ENCODE measurements around the gene LRG1. TPM values are rescaled to one million over a fixed set of nuclear protein-coding genes. Genes with fewer than 3 reads are reported as not detected.
"Not testable (repeated sequence)": the region's sequence is repeated elsewhere in the genome, so short reads cannot be mapped to it uniquely, and the experiment has no call there.

The LRG1 gene
- polyA plus RNA-seq, 12 donors: 0.21 to 0.91 (median 0.57) TPM; not detected in 2

GRCh38 chr19:4553092-4553695, 13.4 kb upstream of the LRG1 start:
- no peak for DNase-seq

GRCh38 chr19:4552525-4552819, 12.6 kb upstream of the LRG1 start:
- no peak for DNase-seq

- no peak for DNase-seq
These were observed 10.7 kb upstream of the LRG1 start for GRCh38 chr19:4550479-4551050.

DNA sequence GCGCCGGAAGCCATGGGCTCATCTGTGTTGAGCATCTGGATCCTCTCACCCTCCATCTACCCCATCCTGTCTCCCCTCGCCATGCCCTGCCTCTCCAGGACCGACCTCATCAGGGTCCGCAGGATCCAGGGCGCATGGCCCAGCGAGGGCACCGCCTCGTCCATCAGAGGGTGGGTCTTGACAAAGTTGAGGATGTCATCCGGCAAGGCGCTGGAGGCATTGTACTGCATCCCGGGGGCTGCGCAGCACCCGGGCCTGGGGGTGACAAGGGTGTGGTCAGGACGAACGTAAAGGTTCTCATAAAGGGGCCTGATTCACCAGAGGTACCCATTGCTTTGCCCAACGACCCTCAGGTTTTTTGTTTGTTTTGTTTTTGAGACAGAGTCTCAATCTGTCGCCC, 10.2 kb upstream of the LRG1 start:
- DNase-seq: no peak

GRCh38 chr19:4548238-4548584, 8.4 kb upstream of the LRG1 start:
- no peak for DNase-seq

DNA sequence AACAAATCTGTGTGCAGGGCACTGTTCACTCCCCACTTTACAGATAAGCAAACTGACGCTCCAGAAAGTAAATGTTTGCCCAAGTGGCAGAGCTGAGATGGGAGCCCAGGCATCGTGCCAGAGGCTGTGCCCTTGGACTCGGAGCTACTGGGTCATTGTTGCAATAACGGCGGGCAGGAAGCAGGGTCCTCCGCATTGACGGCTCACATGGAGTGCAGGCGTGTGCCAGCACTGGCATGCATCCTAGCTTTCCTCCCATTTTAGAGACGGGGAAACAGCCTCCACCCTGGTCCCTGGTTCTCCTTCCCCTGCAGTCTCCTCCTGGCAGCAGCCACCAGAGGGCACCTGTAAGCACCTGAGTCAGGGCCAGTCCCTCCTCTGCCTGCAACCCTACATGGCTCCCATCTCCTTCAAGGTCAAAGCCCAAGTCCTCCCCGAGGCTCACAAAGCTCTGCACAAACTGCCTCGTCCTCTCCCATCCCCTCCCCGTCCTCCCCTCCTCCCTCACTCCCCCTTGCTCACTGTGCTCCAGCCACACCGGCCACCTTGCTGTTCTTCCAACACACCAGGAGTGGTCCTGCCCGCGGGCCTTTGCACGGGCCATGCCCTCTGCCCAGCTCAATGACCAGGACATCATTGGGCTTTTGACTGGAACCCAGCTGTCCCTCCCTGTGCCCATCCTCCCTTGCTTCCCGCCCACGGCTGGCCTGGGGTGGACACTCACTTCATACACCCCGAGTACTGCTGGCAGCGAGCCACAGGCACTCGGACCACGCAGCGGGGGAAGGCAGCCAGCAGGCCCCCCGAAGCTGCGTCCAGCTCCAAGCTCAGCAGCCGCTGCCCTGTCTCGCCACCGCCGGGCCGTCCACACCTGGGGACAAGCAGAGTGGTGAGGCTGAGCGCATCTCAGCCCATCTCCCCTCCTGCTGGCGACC, 7.7 kb upstream of the LRG1 start:
- DNase-seq: no peak

DNA sequence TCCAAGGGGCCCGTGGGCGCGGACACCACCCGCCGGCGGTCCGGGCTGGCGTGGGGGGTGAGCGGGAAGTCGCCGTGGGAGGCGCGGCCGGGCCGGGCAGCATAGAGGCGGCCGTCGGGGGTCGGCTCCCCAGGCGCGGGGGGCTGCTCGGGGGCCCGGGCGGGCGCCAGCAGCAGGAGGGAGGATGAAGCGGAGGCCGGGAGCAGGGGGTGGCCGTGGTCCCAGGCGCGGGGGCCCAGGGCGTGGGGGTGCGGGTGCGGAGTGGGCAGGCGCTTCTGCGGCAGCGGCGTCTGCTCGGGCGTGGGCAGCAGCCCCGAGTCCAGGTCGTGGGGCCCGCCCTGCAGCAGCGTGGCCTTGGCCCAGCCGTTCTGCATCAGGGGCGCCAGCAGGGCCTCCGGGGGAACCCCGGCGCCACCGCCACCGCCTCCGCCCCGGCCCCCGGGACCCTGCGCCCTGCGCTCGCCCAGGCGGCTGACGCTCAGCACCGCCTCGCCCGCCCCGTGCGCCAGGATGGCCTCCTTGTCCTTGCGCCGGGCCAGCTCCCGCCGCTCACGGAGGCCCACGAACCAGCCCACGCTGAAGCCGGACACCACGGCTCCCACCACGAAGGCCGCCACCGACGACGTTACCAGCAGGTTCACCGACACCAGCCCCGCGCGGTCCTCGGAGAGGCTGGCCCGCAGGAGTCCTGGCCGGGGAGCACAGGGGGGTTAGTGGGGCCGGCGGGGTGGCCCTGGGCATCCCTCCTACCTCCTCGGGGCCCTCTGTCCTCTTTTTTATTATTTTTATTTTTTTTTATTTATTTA, 4.2 kb upstream of the LRG1 start:
- no peak for DNase-seq

DNA sequence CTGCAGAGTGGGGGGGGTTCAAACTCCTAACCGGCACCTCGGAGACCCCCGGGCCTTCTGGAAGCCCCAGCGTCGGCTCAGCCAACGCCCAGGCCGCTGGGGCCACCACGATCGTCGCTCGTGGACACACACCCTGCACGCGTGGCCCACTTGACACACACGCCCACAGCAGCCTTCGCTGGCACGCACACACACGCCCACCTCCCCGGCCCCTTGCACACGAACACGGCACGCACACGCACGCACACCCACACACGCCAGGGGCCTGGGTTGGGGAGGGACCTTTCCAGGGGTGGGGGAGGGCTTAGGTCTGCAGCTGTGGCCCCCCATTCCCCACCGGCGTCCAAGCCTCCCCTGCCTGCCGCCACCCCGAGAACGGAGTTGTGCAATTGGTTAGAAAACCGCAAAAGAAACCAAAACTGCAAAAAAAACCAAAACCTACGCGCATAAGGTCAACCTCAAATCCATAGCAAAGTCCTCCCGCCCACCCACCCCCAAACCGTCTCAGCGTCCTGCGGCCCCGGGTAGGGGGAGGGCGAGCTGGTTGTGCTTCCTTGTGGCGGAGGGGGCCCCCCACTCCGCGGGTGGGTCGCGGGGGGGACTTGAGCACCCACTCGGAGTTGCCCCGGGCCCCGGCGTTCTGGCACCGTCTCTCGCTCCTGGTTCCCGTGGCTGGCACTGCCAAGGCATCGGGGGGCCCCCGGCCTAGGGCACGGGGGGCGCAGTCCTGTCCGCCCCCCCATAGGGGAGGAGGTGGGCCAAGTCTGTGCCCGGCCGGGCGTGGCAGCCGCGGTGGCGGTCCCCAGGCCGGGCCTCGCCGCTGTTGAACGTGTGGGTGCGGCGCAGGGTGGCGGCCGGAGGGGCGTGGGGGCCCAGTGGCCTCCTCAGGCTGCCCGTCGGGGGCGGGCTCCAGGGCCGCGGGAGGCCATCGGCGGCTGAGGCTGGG, 3.3 kb upstream of the LRG1 start:
- DNase-seq: no peak

GRCh38 chr19:4541806-4542145, 1.9 kb upstream of the LRG1 start:
- not testable (repeated sequence) for DNase-seq

DNA sequence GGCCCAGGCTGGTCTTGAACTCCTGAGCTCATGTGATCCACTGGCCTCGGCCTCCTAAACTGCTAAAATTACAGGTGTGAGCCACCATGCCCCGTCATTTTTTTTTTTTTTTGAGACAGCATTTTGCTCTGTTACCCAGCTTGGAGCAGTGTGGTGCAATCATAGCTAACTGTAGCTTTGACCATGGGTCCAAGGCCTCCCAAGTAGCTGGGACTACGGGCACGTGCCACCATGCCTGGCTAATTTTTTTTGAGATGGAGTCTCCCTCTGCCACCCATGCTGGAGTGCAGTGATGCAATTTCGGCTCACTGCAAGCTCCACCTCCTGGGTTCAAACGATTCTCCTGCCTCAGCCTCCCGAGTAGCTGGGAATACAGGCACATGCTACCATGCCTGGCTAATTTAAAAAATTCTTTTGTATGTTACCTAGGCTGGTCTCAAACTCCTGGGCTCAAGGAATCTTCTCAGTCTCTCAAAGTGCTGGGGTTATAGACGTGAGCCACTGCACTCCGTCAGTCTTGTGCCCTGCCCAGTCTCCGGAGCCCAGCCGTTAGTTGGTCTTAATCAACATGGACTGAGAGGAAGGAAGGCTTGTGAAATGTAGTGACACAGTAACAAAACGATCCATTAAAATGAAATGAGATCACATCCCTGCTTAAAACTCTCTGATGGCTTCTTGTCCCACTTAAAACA, 1.4 kb upstream of the LRG1 start:
- no peak for DNase-seq

DNA sequence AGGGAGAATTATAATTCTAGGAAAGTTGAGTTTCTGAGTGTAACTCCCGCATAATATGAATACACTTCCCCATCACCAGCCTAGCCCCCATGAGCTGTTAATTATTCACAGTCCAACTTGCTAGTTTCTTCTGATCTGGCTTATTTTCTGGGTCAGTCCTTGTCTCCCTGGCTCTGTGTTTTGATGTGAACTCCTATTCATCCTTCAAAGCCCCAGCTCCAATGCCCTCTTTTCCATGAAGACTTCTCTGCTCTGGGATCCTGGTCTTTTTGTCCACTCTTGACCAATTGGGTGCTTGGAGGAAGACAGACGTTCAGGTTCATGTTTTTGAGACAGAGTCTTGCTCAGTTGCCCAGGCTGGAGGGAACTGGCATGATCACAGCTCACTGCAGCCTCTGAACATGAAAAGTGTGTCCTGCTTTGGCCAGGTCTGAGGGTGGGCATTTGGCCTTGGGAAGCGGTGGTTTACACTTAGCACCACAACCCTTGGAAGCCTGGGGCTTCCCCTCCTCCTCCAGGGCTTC, 605 bp downstream of the LRG1 start:
- DNase-seq: no peak

GRCh38 chr19:4538601-4538954, 1.3 kb downstream of the LRG1 start:
- no peak for DNase-seq

- no peak for DNase-seq
These were observed 1.8 kb downstream of the LRG1 start for GRCh38 chr19:4537953-4538600.

DNA sequence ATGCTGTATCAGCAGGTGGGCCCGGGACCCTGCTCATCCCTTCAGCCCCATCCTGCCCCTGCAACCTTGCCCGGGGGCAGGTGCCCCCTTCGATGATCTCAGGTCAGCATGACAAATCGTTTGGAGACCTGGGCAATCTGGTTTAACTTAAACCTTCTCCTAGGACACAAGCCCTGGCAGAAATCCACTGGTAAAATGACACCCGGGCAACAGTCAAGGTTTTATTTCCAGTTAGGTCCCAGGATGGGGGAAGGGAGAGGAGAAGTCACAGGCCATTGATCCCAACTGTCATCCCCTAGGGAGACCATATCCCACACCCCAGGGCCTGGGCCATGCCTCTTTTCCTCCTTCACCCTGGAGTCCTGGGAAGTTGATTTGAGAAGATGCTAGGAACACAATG, 3.0 kb downstream of the LRG1 start:
- no peak for DNase-seq

DNA sequence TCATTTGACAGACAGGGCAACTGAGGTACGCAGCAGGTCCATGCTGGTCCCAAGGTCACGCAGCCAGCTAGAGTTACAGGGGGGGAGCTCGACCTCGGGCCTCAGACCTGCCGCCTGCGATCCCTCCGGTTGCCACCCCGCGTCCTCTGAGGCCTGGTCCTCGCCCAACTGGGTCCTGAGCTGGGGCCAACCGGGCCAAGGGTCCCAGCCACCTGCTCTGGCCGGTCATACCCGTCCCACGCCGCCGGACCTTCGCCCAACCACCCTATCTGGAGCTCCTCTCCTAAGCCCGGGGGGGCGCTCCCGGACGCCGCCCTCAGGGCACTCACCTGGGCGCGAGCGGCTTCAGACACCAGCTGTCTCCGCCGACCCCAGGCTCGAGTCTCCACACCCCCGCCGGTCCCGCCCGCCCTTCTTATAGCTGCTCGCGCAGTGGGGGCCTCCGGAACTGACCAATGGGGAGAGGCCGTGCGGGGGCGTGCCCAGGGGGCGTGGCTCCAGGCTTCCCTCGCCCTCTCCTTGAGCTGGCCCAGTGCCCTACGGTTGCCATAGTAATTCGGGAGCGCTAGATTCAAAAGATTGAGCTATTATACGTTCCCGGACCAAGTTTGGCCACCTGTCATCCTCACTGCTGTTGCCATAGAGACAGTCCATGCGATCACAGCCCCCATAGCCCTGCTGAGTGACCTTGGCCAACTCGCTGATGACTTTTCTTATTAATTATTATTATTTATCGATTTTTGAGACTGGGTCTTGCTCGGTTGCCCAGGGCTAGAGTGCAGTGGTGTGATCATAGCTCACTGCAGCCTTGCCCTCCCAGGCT, 4.8 kb downstream of the LRG1 start, which contains the start of gene PLIN5:
Gene PLIN5 (minus strand): TSS at position 389 of the 823 bp plus-strand sequence. CDS start 1,150 bp downstream, outside the sequence.
- peak; percentile 45 for DNase-seq

DNA sequence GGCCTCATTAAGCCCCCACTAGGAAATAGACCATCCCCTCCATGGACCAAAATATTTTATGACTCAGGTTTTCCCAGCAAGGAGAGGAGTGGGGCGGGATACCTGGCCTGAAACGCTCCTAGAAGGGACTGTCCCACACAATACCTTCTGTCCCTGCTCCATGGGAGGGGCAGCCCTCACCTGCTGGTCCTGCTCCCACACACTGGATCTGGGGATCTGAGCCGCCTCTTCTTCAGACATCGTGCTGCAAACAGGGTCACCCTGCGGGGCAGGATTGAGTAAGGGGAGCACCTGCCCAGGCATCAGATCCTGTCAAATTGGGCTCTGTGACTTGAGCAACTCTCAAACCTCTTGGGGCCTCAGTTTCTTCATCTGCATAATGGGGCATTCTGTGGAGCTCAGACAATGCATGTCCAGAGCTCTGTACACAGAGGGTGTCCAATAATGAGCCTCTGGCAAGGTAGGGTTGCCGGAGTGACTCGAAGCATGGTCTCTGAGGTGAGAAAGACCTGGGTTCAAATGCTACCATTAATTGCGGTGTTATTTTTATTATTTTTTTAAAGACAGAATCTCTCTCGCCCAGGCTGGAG, 5.9 kb downstream of the LRG1 start:
- DNase-seq: no peak

DNA sequence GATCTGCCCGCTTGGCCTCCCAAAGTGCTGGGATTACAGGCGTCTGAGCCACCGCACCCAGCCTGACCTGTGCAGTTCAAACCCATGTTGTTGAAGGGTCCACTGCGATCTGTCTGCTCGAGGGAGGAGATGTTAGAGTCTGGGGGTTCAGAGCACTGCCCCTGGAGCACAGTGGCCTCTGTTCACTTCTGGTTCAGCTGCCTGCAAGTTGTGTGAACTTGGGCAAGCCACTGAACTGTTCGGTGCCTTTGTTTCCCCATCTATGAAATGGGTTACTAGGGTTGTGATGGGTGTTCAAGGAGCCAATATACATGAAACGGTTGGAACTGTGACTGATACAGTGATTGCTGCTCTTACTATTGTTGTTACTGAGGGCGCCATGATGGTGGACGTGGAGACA, 6.5 kb downstream of the LRG1 start:
- DNase-seq: no peak

- DNase-seq: no peak
These were observed 8.2 kb downstream of the LRG1 start for GRCh38 chr19:4531562-4532165.
